MM.1S (cell line): ENCODE data around the gene TOMM40.

Experiments used
- DNase-seq: peaks from one replicate; pipeline ENCODE4 v3.0.0-alpha.2; 2015
- H2AFZ ChIP-seq: fragments of 300-600 bp; sonication (generic); 2 replicates; pipeline ENCODE4 v1.6.0; 2016; ENCODE audit warnings: antibody characterized with exemption, low read length
- H3F3A ChIP-seq: fragments of 300-600 bp; sonication (generic); 2 replicates; pipeline ENCODE4 v1.6.1; 2016; ENCODE audit warnings: mild to moderate bottlenecking, antibody characterized with exemption, low read length, moderate library complexity, mixed read lengths; ENCODE audit not compliant: insufficient read depth
- H3K27ac ChIP-seq: fragments of 300-600 bp; sonication (generic); 2 replicates; pipeline ENCODE4 v1.5.1; 2016; ENCODE audit warnings: mild to moderate bottlenecking, low read length
- H3K27me3 ChIP-seq: fragments of 300-600 bp; sonication (generic); replicated peaks from 2 replicates; pipeline ENCODE4 v1.6.0; 2016; ENCODE audit warnings: low read length; ENCODE audit not compliant: insufficient read depth
- H3K36me3 ChIP-seq: fragments of 300-600 bp; sonication (generic); replicated peaks from 2 replicates; pipeline ENCODE4 v1.6.1; 2016; ENCODE audit warnings: mild to moderate bottlenecking, low read length, mixed read lengths; ENCODE audit not compliant: insufficient read depth
- H3K4me1 ChIP-seq: fragments of 300-600 bp; sonication (generic); 2 replicates; pipeline ENCODE4 v1.6.1; 2016; ENCODE audit warnings: low read length, mixed read lengths
- H3K4me2 ChIP-seq: fragments of 300-600 bp; sonication (generic); 2 replicates; pipeline ENCODE4 v1.6.0; 2016; ENCODE audit warnings: low read depth, low read length
- H3K4me3 ChIP-seq: fragments of 300-600 bp; sonication (generic); 2 replicates; pipeline ENCODE4 v1.5.1; 2016; ENCODE audit warnings: low read length, mixed read lengths
- H3K79me2 ChIP-seq: fragments of 300-600 bp; sonication (generic); 2 replicates; pipeline ENCODE4 v1.6.1; 2016; ENCODE audit warnings: mixed run types, low read length, mixed read lengths
- H3K9ac ChIP-seq: fragments of 300-600 bp; sonication (generic); 2 replicates; pipeline ENCODE4 v1.6.1; 2016; ENCODE audit warnings: low read length, mixed read lengths
- H3K9me2 ChIP-seq: fragments of 300-600 bp; sonication (generic); replicated peaks from 2 replicates; pipeline ENCODE4 v1.6.1; 2016; ENCODE audit warnings: mild to moderate bottlenecking, low read length, mixed read lengths; ENCODE audit not compliant: insufficient read depth
- H3K9me3 ChIP-seq: fragments of 300-600 bp; sonication (generic); replicated peaks from 2 replicates; pipeline ENCODE4 v1.6.1; 2016; ENCODE audit warnings: mild to moderate bottlenecking, low read length, mixed read lengths; ENCODE audit not compliant: insufficient read depth
- H4K20me1 ChIP-seq: fragments of 300-600 bp; sonication (generic); 2 replicates; pipeline ENCODE4 v1.6.1; 2016; ENCODE audit warnings: mild to moderate bottlenecking, low read length, moderate library complexity, mixed read lengths; ENCODE audit not compliant: insufficient read depth
- CTCF ChIP-seq: fragments of 300-600 bp; sonication (generic); IDR thresholded peaks from 2 replicates; pipeline ENCODE4 v1.5.1; 2016; ENCODE audit warnings: antibody characterized with exemption, low read length, mixed read lengths
- EZH2 ChIP-seq: fragments of 300-600 bp; sonication (generic); optimal IDR thresholded peaks from 2 replicates; pipeline ENCODE3; 2017; ENCODE audit warnings: low read depth, mild to moderate bottlenecking, antibody characterized with exemption, low read length, mixed read lengths
- EZH2phosphoT487 ChIP-seq: fragments of 300-600 bp; sonication (generic); IDR thresholded peaks from 2 replicates; pipeline ENCODE4 v1.6.1; 2018; ENCODE audit warnings: antibody characterized with exemption, low read length

The TOMM40 gene

GRCh38 chr19:44889830-44890365, 1.2 kb upstream of the TOMM40 start:
- TF ChIP-seq EZH2phosphoT487 (no peak), EZH2 (no peak), CTCF (no peak)
- H3K4me3 ChIP-seq, result peak overlapping the region; percentile 66
- no peak for DNase-seq
- peak overlapping the region; percentile 96 for H3K4me2 ChIP-seq
- no peaks in the 10 kb centered on the region for H4K20me1 ChIP-seq
- peak overlapping the region; percentile 96 for H2AFZ ChIP-seq
- no peaks in the 10 kb centered on the region for H3K9me2 ChIP-seq
- H3K79me2 ChIP-seq, result peaks cover 36% of the 10 kb centered on the region
- peaks cover 17% of the 10 kb centered on the region for H3K27me3 ChIP-seq
- peak overlapping the region; percentile 94 for H3K27ac ChIP-seq
- peaks cover 8% of the 10 kb centered on the region for H3K36me3 ChIP-seq
- peaks cover 9% of the 10 kb centered on the region for H3F3A ChIP-seq
- H3K4me1 ChIP-seq, result 0 out of 2 replicates have a peak, but pooled peaks cover 6% of the 10 kb centered on the region
- peak overlapping the region; percentile 82 for H3K9ac ChIP-seq
- no peaks in the 10 kb centered on the region for H3K9me3 ChIP-seq

- H3K9me2 ChIP-seq, result no peaks in the 10 kb centered on the region
- H3K4me1 ChIP-seq, result 0 out of 2 replicates have a peak, but pooled peaks cover 6% of the 10 kb centered on the region
- peak overlapping the region; percentile 94 for H3K27ac ChIP-seq
- H3K4me2 ChIP-seq, result peak overlapping the region; percentile 96
- peaks cover 11% of the 10 kb centered on the region for H3K36me3 ChIP-seq
- no peaks in the 10 kb centered on the region for H4K20me1 ChIP-seq
- peaks cover 13% of the 10 kb centered on the region for H3K27me3 ChIP-seq
- H3K9ac ChIP-seq, result peak overlapping the region; percentile 82
- H3K9me3 ChIP-seq, result no peaks in the 10 kb centered on the region
- DNase-seq, result peak; percentile 100
- H3K79me2 ChIP-seq, result peaks cover 39% of the 10 kb centered on the region
- no peak for TF ChIP-seq CTCF
- TF ChIP-seq EZH2, result no peak
- TF ChIP-seq EZH2phosphoT487, result no peak
- peak overlapping the region; percentile 96 for H2AFZ ChIP-seq
- peaks cover 9% of the 10 kb centered on the region for H3F3A ChIP-seq
- H3K4me3 ChIP-seq, result peak overlapping the region; percentile 66
These were observed 563 bp upstream of the TOMM40 start for GRCh38 chr19:44890366-44891015.

- Histone ChIP-seq H3F3A (peaks cover 9% of the 10 kb centered on the region), H4K20me1 (no peaks in the 10 kb centered on the region), H3K79me2 (peaks cover 53% of the 10 kb centered on the region), H3K4me3 (no peak overlapping the region), H3K9ac (no peak overlapping the region), H3K9me3 (no peaks in the 10 kb centered on the region), H3K27ac (no peak overlapping the region), H3K4me1 (0 out of 2 replicates have a peak, but pooled peaks cover 6% of the 10 kb centered on the region), H3K9me2 (no peaks in the 10 kb centered on the region), H3K27me3 (peaks cover 3% of the 10 kb centered on the region; the same call in 1 of the 2 replicates), H3K4me2 (no peak overlapping the region), H2AFZ (no peak overlapping the region), H3K36me3 (peaks cover 14% of the 10 kb centered on the region)
- no peak for TF ChIP-seq EZH2phosphoT487
- no peak for TF ChIP-seq CTCF
- DNase-seq, result no peak
These were observed 1.9 kb downstream of the TOMM40 start for GRCh38 chr19:44892932-44893331.
